GM18499 (cell line): Measurements from ENCODE around the gene SCUBE1.

Source experiments
- ATAC-seq: cut with Tn5 transposase; IDR thresholded peaks from one replicate; pipeline ENCODE4 v1.9.1; 2021; ENCODE audit warnings: moderate number of reproducible peaks; ENCODE audit not compliant: insufficient read depth, unreplicated experiment

Gene SCUBE1

GRCh38 chr22:43228330-43228729 lies 114.8 kb downstream of the SCUBE1 start:
- no peak for ATAC-seq

- ATAC-seq = no peak
Observed at GRCh38 chr22:43227239-43227630, 115.9 kb downstream of the SCUBE1 start.

- ATAC-seq = no peak
Observed at GRCh38 chr22:43226377-43227238, 116.6 kb downstream of the SCUBE1 start.

DNA sequence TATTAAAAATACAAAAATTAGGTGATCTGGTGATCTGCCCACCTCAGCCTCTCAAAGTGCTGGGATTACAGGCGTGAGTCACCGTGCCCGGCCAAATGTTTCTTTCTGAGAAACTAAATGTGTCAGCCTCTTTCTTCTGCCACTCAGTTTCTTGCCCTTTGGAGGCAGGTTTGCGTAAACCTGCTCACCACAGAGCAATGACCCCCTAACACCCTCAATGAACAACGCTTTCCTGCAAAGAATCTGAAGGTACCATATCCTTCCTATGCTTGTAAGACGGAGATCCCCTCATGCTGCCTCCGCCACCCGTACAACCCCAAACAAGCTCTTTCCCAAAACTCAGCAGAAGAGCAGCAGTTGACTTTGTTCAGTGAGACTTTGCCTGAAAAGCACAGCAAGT lies 117.6 kb downstream of the SCUBE1 start:
- ATAC-seq = no peak

- no peak for ATAC-seq
Observed at GRCh38 chr22:43222987-43223386, 120.2 kb downstream of the SCUBE1 start.

- no peak for ATAC-seq
Observed at GRCh38 chr22:43222262-43222661, 120.9 kb downstream of the SCUBE1 start.

GRCh38 chr22:43220625-43221380 lies 122.4 kb downstream of the SCUBE1 start:
- ATAC-seq = no peak

DNA sequence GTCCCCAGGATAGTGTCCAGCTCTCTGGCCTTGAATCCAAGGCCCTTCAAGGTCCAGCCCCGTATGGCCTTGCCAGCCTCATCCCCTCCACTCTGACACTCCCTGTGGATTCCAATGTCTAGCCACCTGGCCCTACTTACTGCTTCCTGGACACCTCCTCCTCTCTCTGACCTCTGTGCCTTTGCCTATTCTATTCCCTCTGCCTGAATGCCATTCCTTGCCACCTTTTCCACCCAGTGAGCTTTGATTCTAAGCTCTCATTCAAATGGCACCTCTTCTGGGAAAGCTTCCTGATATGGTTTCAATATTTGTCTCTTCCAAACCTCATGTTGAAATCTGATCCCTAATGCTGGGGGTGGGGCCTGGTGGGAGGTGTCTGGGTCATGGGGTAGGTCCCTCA lies 124.4 kb downstream of the SCUBE1 start:
- no peak for ATAC-seq

GRCh38 chr22:43217285-43218030 lies 125.7 kb downstream of the SCUBE1 start:
- no peak for ATAC-seq

DNA sequence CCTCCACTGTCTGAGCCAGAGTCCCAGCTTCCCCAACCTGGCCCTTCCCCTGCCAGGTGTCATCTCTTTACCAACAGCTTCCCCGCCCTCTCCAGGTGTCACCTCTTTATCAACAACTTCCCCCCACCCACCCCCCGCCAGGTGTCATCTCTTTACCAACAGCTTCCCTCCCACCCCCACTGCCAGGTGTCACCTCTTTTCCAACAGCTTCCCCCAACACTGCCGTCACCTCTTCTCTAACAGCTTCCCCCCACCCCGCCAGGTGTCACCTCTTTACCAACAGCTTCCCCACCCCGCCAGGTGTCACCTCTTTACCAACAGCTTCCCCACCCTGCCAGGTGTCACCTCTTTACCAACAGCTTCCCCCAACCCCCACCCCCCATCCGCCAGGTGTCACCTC lies 126.4 kb downstream of the SCUBE1 start:
- no peak for ATAC-seq

- ATAC-seq = no peak
Observed at GRCh38 chr22:43213962-43214361, 129.2 kb downstream of the SCUBE1 start.

- ATAC-seq = no peak
Observed at GRCh38 chr22:43213051-43213450, 130.1 kb downstream of the SCUBE1 start.

- no peak for ATAC-seq
Observed at GRCh38 chr22:43212434-43212952, 130.7 kb downstream of the SCUBE1 start.

GRCh38 chr22:43211941-43212433 lies 131.2 kb downstream of the SCUBE1 start:
- ATAC-seq = no peak

DNA sequence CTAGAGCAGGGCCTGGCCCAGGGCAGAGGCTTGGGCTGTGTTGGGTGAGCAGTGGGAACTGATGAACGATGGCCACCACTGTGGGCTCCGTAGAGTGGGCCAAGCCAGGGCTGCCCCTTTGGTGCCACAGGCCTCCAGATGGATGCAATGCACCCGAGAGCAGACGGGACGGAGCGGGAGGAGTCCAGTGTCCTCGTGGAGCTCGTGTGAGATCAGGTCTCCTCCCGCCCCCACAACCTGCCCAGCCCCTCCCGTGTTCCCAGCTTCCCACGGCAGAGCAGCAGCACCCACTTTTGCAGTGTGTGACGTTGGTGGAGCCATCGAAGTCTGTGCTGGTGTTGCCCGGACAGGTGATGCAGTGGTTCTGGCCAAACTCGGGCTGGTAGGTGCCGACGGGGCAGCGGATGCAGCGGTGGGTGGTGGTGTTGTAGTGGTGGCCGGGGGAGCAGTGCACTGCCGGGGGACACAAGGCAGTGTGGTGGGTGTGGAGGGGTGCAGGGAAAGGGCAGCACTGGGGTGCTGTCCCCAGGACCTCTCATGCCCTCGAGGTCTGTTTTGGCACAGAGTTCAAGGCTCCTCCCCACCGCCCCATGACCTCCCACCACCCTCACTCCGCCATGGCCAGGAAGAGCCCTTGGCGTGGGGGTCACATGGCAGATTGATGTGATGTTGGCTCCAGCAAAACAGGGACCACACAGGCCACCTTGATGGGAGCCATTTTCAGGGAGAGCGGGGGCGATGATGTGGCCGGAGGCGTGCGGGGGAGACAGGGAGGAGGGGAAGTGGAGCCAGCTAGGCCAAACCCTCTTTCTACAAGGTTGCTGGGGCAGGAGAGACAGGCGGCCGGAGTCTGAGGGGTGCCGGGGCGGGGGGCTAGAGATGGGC lies 132.3 kb downstream of the SCUBE1 start:
- ATAC-seq = no peak

DNA sequence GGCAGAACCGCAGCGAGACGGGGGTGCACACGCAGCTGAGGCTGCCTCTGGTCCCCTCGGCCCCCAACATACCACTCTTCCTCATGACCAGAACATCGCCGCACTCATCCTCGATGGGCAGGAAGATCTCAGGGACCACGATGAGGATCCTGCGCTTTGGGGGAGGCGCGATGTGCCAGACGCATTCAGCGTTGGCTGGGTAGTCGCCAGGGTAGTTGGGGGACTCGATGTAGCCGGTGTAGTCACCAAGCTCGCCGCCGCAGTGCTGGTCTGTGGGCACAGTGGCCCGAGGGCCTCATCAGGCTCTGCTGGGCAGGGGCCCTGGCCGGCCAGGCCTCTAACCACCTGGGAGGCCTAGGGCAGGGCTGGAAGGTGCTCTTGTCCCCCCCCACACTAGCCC lies 133.2 kb downstream of the SCUBE1 start:
- ATAC-seq = no peak

- ATAC-seq = no peak
Observed at GRCh38 chr22:43209523-43209890, 133.7 kb downstream of the SCUBE1 start.

DNA sequence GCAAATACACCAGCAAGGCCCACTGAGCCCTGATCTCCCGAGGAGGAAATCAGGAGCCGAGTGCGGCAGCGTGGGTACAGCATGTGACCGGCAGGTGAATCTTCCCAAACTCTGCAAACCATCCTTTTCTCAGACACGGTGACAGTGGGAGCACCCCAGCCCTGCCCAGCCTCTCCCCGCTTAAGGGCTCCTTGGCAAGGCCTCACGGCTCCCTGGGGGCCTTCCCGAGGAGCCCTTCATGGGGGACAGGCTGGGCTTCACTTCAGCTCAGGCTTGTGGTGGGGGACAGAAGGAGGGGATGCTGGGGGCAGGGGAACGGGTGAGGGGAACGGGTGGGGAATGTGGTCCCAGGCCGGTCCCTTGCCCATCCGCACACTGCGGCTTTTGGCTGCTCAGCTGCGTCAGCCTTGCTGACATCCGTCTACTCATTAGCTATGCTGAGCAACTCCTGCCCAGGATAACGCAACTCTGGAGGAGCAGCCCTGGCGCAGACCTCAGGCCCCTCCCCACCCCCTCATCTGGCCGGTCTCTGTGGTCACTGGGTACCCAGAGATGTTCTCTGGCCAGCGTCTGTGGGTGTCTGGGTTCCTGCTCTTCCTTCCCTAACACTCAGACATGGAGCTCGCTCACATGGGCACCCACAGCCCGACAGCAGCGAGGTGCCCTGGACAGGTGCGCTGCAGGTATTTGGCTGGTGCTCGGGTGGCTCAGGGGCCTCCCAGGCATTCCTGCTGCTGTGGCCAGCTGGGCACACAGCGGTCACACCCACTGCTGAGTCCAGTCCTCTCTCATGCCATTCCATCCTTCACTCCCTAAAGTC lies 134.3 kb downstream of the SCUBE1 start:
- ATAC-seq = no peak
